Stimulated activated naive CD8-positive, alpha-beta T cell treated with anti-CD3 and anti-CD28 coated beads, Interleukin-15, amount 100 ng/mL, for 72 hours (primary cell): ENCODE measurements around the gene GIT2.
"Not testable (repeated sequence)": the region's sequence is repeated elsewhere in the genome, so short reads cannot be mapped to it uniquely, and the experiment has no call there.

ENCODE experiments used
- ATAC-seq: fragments of 150-1000 bp; cut with Tn5 transposase; 2 replicates; pipeline ENCODE4 v1.10.0; 2021; ENCODE audit warnings: mild to moderate bottlenecking, moderate library complexity
- DNase-seq, 2 donors: peaks; one replicate each; pipeline ENCODE4 v3.0.0; 2021 to 2022
- H3K27ac Mint-ChIP-seq, 2 donors: one replicate each; pipeline ENCODE4 v1.8.0; 2022; ENCODE audit warnings: mild to moderate bottlenecking in 2 of 2, mixed read lengths in 2 of 2, moderate library complexity in 2 of 2
- H3K27me3 Mint-ChIP-seq: one replicate; pipeline ENCODE4 v1.8.0; 2022; ENCODE audit warnings: mixed read lengths
- H3K4me1 Mint-ChIP-seq: one replicate; pipeline ENCODE4 v1.8.0; 2022; ENCODE audit warnings: mild to moderate bottlenecking, mixed read lengths
- H3K4me3 Mint-ChIP-seq, 2 donors: one replicate each; pipeline ENCODE4 v1.8.0; 2022; ENCODE audit warnings: mild to moderate bottlenecking in 2 of 2, mixed read lengths in 2 of 2, moderate library complexity in 1 of 2
- H3K9me3 Mint-ChIP-seq, 2 donors: one replicate each; pipeline ENCODE4 v1.8.0; 2022; ENCODE audit warnings: mixed read lengths in 2 of 2

Gene GIT2

GRCh38 chr12:110012137-110012536 is 16.0 kb upstream of the GIT2 start:
- Mint-ChIP-seq H3K9me3 (peaks cover 0 to 6% of the 10 kb centered on the region in 2 donors), H3K4me1 (peaks cover 73% of the 10 kb centered on the region), H3K27ac (peak overlapping the region; percentile 85 to 89), H3K27me3 (no peaks in the 10 kb centered on the region), H3K4me3 (peak overlapping the region in 1 of 2 donors; percentile 38)
- no peak for ATAC-seq
- DNase-seq: no peak

GRCh38 chr12:110010853-110011723 is 14.9 kb upstream of the GIT2 start:
- Mint-ChIP-seq H3K27me3 (no peaks in the 10 kb centered on the region), H3K27ac (peak overlapping the region; percentile 7 to 87), H3K4me3 (peak overlapping the region; percentile 49 to 58), H3K4me1 (peaks cover 80% of the 10 kb centered on the region), H3K9me3 (peaks cover 0 to 6% of the 10 kb centered on the region in 2 donors)
- peak; percentile 74 for ATAC-seq
- no peak for DNase-seq

GRCh38 chr12:110008681-110009398 is 12.7 kb upstream of the GIT2 start:
- not testable (repeated sequence) for H3K27me3 Mint-ChIP-seq, H3K9me3 Mint-ChIP-seq, H3K27ac Mint-ChIP-seq
- DNase-seq (peak in 1 of 2 donors; percentile 33), ATAC-seq (peak; percentile 19)
- H3K4me3 Mint-ChIP-seq: peak overlapping the region; percentile 13 to 58
- H3K4me1 Mint-ChIP-seq: peaks cover 85% of the 10 kb centered on the region

- H3K27me3 Mint-ChIP-seq: no peaks in the 10 kb centered on the region
- no peak overlapping the region for H3K4me3 Mint-ChIP-seq
- peaks cover 92% of the 10 kb centered on the region for H3K4me1 Mint-ChIP-seq
- no peak for DNase-seq
- H3K9me3 Mint-ChIP-seq: peaks cover 0 to 6% of the 10 kb centered on the region in 2 donors
- H3K27ac Mint-ChIP-seq: no peak overlapping the region
- ATAC-seq: no peak
These were observed 11.7 kb upstream of the GIT2 start for GRCh38 chr12:110007881-110008280.

- ATAC-seq: no peak
- Mint-ChIP-seq H3K27ac (no peak overlapping the region), H3K9me3 (peaks cover 0 to 6% of the 10 kb centered on the region in 2 donors), H3K4me1 (peaks cover 83% of the 10 kb centered on the region), H3K4me3 (no peak overlapping the region), H3K27me3 (no peaks in the 10 kb centered on the region)
- DNase-seq: no peak
These were observed 9.9 kb upstream of the GIT2 start for GRCh38 chr12:110006115-110006514.

- Mint-ChIP-seq H3K27ac (peak overlapping the region; percentile 23 to 92), H3K9me3 (peaks cover 0 to 6% of the 10 kb centered on the region in 2 donors), H3K4me3 (peak overlapping the region; percentile 52 to 64), H3K4me1 (peaks cover 83% of the 10 kb centered on the region), H3K27me3 (no peaks in the 10 kb centered on the region)
- ATAC-seq (peak; percentile 77), DNase-seq (peak in 1 of 2 donors; percentile 42)
These were observed 9.3 kb upstream of the GIT2 start for GRCh38 chr12:110005319-110005973.

GRCh38 chr12:110004598-110004997 is 8.4 kb upstream of the GIT2 start:
- Mint-ChIP-seq H3K4me3 (peak overlapping the region; percentile 42 to 64), H3K27ac (no peak overlapping the region), H3K9me3 (peaks cover 0 to 6% of the 10 kb centered on the region in 2 donors), H3K27me3 (no peaks in the 10 kb centered on the region), H3K4me1 (peaks cover 79% of the 10 kb centered on the region)
- peak; percentile 88 for ATAC-seq
- no peak for DNase-seq

GRCh38 chr12:110002676-110003515 is 6.7 kb upstream of the GIT2 start:
- DNase-seq (no peak), ATAC-seq (no peak)
- Mint-ChIP-seq H3K4me3 (peak overlapping the region; percentile 36 to 46), H3K27me3 (no peaks in the 10 kb centered on the region), H3K27ac (no peak overlapping the region), H3K4me1 (peaks cover 76% of the 10 kb centered on the region), H3K9me3 (peaks cover 0 to 3% of the 10 kb centered on the region in 2 donors)

- H3K4me3 Mint-ChIP-seq: peak overlapping the region in 1 of 2 donors; percentile 99
- DNase-seq (no peak), ATAC-seq (no peak)
- H3K9me3 Mint-ChIP-seq: no peaks in the 10 kb centered on the region
- H3K27me3 Mint-ChIP-seq: no peaks in the 10 kb centered on the region
- H3K27ac Mint-ChIP-seq: no peak overlapping the region
- peaks cover 75% of the 10 kb centered on the region for H3K4me1 Mint-ChIP-seq
These were observed 5.4 kb upstream of the GIT2 start for GRCh38 chr12:110001596-110001995.

- Mint-ChIP-seq H3K4me3 (peak overlapping the region; percentile 99 to 100), H3K27ac (peak overlapping the region; percentile 96 to 97), H3K9me3 (no peaks in the 10 kb centered on the region), H3K4me1 (peaks cover 64% of the 10 kb centered on the region), H3K27me3 (no peaks in the 10 kb centered on the region)
- ATAC-seq: no peak
- DNase-seq: no peak
These were observed 3.9 kb upstream of the GIT2 start for GRCh38 chr12:109999983-110000505.

GRCh38 chr12:109999649-109999971 is 3.4 kb upstream of the GIT2 start:
- H3K27me3 Mint-ChIP-seq: no peaks in the 10 kb centered on the region
- H3K27ac Mint-ChIP-seq: peak overlapping the region; percentile 96 to 97
- H3K9me3 Mint-ChIP-seq: no peaks in the 10 kb centered on the region
- H3K4me3 Mint-ChIP-seq: peak overlapping the region; percentile 99 to 100
- ATAC-seq (no peak), DNase-seq (no peak)
- peaks cover 60% of the 10 kb centered on the region for H3K4me1 Mint-ChIP-seq

GRCh38 chr12:109998904-109999648 is 2.9 kb upstream of the GIT2 start, which contains the start of gene ANKRD13A:
Gene ANKRD13A, plus strand, starts transcription at chr12:109999430. Its CDS starts 259 bp downstream, at chr12:109999689.
- DNase-seq (peak; percentile 91 to 94), ATAC-seq (peak; percentile 75)
- Mint-ChIP-seq H3K4me3 (peak within 1 kb of the TSS; percentile 99 to 100), H3K9me3 (no peaks in the 10 kb centered on the region), H3K4me1 (peaks cover 55% of the 10 kb centered on the region), H3K27me3 (no peaks in the 10 kb centered on the region), H3K27ac (peak within 1 kb of the TSS; percentile 99 to 100)

GRCh38 chr12:109998241-109998903 is 2.2 kb upstream of the GIT2 start:
- no peaks in the 10 kb centered on the region for H3K27me3 Mint-ChIP-seq
- H3K4me3 Mint-ChIP-seq: peak overlapping the region; percentile 85 to 93
- H3K27ac Mint-ChIP-seq: peak overlapping the region; percentile 99 to 100
- peaks cover 50% of the 10 kb centered on the region for H3K4me1 Mint-ChIP-seq
- ATAC-seq (no peak), DNase-seq (no peak)
- no peaks in the 10 kb centered on the region for H3K9me3 Mint-ChIP-seq

GRCh38 chr12:109997393-109997792 is 1.2 kb upstream of the GIT2 start:
- H3K27ac Mint-ChIP-seq: no peak overlapping the region
- peak overlapping the region in 1 of 2 donors; percentile 85 for H3K4me3 Mint-ChIP-seq
- no peak for DNase-seq

More at GRCh38 chr12:109997393-109997792, 1.2 kb upstream of the GIT2 start:
- no peak for ATAC-seq
- Mint-ChIP-seq H3K4me1 (peaks cover 50% of the 10 kb centered on the region), H3K9me3 (no peaks in the 10 kb centered on the region), H3K27me3 (no peaks in the 10 kb centered on the region)
